Lower lobe of right lung (tissue), 2 donors: ENCODE measurements around the gene BEND6. TPM values are rescaled to one million over a fixed set of nuclear protein-coding genes. Genes with fewer than 3 reads are reported as not detected.

Experiments used
- ATAC-seq, 2 donors: fragments of 200-7000 bp; cut with Tn5 transposase; one replicate each; pipeline ENCODE4 v1.9.1; 2020 to 2022; ENCODE audit warnings: mild to moderate bottlenecking in 2 of 2, moderate library complexity in 2 of 2
- DNase-seq: peaks from one replicate; pipeline ENCODE4 v3.0.0-alpha.2; 2020
- H3K27ac ChIP-seq: fragments of 200-600 bp; one replicate; pipeline ENCODE4 v1.8.0; 2022
- H3K27me3 ChIP-seq: fragments of 200-600 bp; one replicate; pipeline ENCODE4 v1.8.0; 2022; ENCODE audit warnings: low read depth
- H3K36me3 ChIP-seq: fragments of 200-600 bp; one replicate; pipeline ENCODE4 v1.8.0; 2022; ENCODE audit warnings: mild to moderate bottlenecking
- H3K4me1 ChIP-seq: fragments of 200-600 bp; one replicate; pipeline ENCODE4 v1.8.0; 2022
- H3K4me3 ChIP-seq: fragments of 200-600 bp; one replicate; pipeline ENCODE4 v1.8.0; 2022; ENCODE audit warnings: mild to moderate bottlenecking
- H3K9me3 ChIP-seq: fragments of 200-600 bp; one replicate; pipeline ENCODE4 v1.8.0; 2022
- intact Hi-C: fragments of 100-400 bp; cut with DNase I; formaldehyde crosslinking; loops from one replicate; pipeline ENCODE4 v1.11.0; 2022
- total RNA-seq: library from RNA; stranded (reverse); fragmentation: NEBNext Ultra II Directional; extraction: Animal tissue kit (Norgen Biotek cat#: 25700); gene quantifications from one replicate; pipeline ENCODE4 v1.2.1, GENCODE V29; 2021
- TF ChIP-seq, protein P1 (sequence below): fragments of 200-600 bp; IDR thresholded peaks from one replicate; pipeline ENCODE4 v1.8.0; 2022; ENCODE audit warnings: antibody characterized with exemption, mild to moderate bottlenecking
- donor health status: DM: no; HTN: yes; CAD: no; lungs with severe emphysema.

Gene BEND6
- total RNA-seq, 1 donor from 2014 or later = 0.32 TPM

DNA sequence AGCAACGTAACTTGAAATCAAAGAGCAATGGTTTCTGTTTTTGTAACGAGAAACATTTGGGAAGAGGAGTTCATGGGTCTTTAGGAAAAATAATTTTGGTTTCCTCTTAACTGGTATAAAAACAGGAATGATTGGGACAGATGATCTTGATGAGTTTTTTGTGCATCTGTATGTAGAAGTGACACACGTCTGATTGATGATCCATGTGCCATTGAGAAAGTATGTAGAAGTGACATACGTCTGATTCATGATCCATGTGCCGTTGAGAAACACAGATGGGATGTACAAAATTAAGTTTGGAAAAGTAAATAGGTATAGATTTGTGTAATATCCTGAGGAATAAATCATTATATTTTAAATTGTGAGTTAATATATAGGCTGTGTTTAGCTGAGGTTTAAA, 93.7 kb downstream of the BEND6 start:
- TF ChIP-seq, protein P1, sequence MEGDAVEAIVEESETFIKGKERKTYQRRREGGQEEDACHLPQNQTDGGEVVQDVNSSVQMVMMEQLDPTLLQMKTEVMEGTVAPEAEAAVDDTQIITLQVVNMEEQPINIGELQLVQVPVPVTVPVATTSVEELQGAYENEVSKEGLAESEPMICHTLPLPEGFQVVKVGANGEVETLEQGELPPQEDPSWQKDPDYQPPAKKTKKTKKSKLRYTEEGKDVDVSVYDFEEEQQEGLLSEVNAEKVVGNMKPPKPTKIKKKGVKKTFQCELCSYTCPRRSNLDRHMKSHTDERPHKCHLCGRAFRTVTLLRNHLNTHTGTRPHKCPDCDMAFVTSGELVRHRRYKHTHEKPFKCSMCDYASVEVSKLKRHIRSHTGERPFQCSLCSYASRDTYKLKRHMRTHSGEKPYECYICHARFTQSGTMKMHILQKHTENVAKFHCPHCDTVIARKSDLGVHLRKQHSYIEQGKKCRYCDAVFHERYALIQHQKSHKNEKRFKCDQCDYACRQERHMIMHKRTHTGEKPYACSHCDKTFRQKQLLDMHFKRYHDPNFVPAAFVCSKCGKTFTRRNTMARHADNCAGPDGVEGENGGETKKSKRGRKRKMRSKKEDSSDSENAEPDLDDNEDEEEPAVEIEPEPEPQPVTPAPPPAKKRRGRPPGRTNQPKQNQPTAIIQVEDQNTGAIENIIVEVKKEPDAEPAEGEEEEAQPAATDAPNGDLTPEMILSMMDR = no peak
- no peak for ATAC-seq

DNA sequence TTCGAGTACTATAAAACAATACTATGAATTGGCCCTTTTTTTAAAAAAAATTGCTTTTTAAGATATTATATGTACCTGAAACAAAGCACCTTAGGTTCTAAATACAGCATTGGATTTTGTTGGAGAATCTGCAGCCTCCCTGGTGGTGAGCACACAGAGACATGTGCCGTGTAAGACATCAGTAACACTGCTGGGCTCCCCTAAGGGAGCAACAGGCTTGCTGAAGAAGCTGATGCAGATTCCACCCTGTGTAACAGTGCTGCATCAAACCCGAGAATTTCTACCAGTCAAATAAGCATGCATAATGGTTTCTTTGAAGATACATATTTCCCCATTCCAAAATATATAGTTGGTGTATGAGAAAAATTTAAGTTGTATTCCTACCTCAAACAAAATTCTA, 108.9 kb downstream of the BEND6 start:
- TF ChIP-seq, protein P1 = no peak
- H3K9me3 ChIP-seq = no peaks in the 10 kb centered on the region
- H3K4me3 ChIP-seq = no peak overlapping the region
- peaks cover 39% of the 10 kb centered on the region for H3K36me3 ChIP-seq
- H3K4me1 ChIP-seq = no peaks in the 10 kb centered on the region
- intact Hi-C loops = no loop called here
- DNase-seq (no peak), ATAC-seq (no peak)
- no peak overlapping the region for H3K27ac ChIP-seq
- H3K27me3 ChIP-seq = no peaks in the 10 kb centered on the region

More for the DNA sequence above, 93.7 kb downstream of the BEND6 start:
- H3K27me3 ChIP-seq = no peaks in the 10 kb centered on the region
- H3K4me3 ChIP-seq = no peak overlapping the region
- no peak for DNase-seq
- H3K27ac ChIP-seq = no peak overlapping the region
- H3K36me3 ChIP-seq = peaks cover 35% of the 10 kb centered on the region
- peaks cover 16% of the 10 kb centered on the region for H3K4me1 ChIP-seq
- H3K9me3 ChIP-seq = no peaks in the 10 kb centered on the region
- intact Hi-C loops = no loop called here

DNA sequence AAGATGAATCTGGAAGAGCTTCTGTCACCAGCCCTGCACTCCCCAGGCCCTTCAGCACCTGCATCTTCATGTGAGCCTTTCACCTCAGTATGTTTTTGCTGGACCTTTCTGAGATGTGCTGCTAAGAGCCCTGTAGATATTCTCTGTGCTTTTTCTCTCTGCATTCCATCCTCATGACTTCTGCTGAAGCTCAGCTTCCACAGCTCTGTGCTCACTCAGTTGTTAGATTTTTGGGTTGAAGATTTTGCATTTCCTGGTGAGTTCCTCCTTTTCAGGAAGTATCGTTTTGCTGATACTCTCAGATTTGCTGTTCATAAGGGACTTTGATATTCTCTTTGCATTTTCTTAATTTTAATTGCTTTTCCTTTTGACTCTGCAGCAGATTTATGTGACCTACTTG, 109.9 kb downstream of the BEND6 start:
- Histone ChIP-seq H3K36me3 (peaks cover 33% of the 10 kb centered on the region), H3K27ac (no peak overlapping the region), H3K9me3 (no peaks in the 10 kb centered on the region), H3K27me3 (no peaks in the 10 kb centered on the region), H3K4me1 (no peaks in the 10 kb centered on the region), H3K4me3 (no peak overlapping the region)
- DNase-seq (no peak), ATAC-seq (no peak)
- intact Hi-C loops = no loop called here
- TF ChIP-seq, protein P1 = no peak

DNA sequence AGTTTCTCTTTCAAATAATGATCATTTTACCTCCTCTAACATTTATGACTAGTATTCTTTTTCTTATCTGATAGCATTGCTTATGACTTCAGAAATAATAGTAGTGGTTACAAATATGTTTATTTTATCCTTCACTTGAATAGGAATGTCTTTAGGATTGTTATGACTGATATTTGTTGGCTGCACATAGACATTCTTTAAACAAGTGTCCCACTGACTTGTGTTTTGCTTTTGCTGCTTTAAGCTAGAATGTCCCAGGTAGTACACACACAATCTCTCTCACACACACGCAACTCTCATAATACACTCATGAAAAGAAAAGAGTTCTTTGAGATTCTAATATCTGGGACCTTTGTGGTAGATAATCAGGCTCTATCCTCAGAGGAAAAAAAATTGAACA, 113.2 kb downstream of the BEND6 start:
- intact Hi-C loops = no loop called here
- DNase-seq (no peak), ATAC-seq (peak in 1 of 2 donors; percentile 55)
- Histone ChIP-seq H3K4me1 (no peaks in the 10 kb centered on the region), H3K9me3 (no peaks in the 10 kb centered on the region), H3K4me3 (no peak overlapping the region), H3K27me3 (no peaks in the 10 kb centered on the region), H3K36me3 (peaks cover 18% of the 10 kb centered on the region), H3K27ac (no peak overlapping the region)
- TF ChIP-seq, protein P1 = no peak

DNA sequence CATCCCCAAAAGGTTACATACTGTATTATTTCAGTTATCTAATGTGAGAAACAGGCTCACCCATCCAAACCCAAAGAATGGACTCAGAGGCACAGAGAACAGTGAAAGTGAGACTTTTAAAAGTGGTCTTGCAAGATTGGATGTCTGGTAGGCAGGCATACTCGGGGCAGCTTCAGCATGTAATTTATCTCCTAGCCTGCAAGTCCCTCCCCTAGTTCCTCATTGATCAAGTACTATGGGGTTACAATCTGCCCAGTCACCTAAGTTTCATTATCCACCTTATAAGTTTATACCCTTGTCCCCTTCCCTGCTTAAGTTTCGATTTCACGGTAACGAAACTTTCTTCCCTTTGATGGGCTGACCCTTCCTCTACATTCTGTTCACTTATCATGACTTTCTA, 114.3 kb downstream of the BEND6 start:
- TF ChIP-seq, protein P1 = no peak
- H3K4me1 ChIP-seq = no peaks in the 10 kb centered on the region
- H3K36me3 ChIP-seq = peaks cover 11% of the 10 kb centered on the region
- DNase-seq (no peak), ATAC-seq (no peak)
- intact Hi-C loops = no loop called here
- H3K9me3 ChIP-seq = no peaks in the 10 kb centered on the region
- no peaks in the 10 kb centered on the region for H3K27me3 ChIP-seq
- H3K4me3 ChIP-seq = no peak overlapping the region
- H3K27ac ChIP-seq = no peak overlapping the region

DNA sequence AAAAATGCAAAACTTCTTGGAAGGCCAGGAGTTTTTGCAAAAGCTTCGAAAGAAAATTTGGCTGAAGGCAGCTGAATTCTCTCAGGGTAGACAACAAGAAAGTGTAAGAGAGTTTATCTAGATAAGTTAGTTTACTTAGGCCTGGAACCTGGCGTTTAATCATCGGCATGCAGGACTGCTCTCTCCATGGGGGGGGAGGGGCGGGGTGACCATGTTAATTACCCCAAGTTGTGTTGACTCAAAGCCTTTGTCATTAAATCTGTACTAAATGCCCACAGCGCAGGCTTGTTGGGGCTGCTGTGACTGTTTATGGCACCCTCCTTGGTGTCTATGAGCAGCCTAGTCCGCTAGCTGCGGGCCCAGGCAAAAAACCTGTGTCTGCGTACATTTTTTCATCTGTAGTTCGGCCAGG, 115.0 kb downstream of the BEND6 start:
- H3K4me1 ChIP-seq = no peaks in the 10 kb centered on the region
- H3K4me3 ChIP-seq = no peak overlapping the region
- TF ChIP-seq, protein P1 = no peak

More for the DNA sequence above, 115.0 kb downstream of the BEND6 start:
- Histone ChIP-seq H3K36me3 (peaks cover 7% of the 10 kb centered on the region), H3K27me3 (no peaks in the 10 kb centered on the region), H3K27ac (no peak overlapping the region), H3K9me3 (no peaks in the 10 kb centered on the region)
- ATAC-seq (no peak), DNase-seq (no peak)
- intact Hi-C loops = no loop called here
